Measurements from ENCODE around the gene SMIM15. TPM values are rescaled to one million over a fixed set of nuclear protein-coding genes. Genes with fewer than 3 reads are reported as not detected.

The SMIM15 gene, protein sequence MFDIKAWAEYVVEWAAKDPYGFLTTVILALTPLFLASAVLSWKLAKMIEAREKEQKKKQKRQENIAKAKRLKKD
- total RNA-seq (2012; rRNA removed) = 94.3 and 101 TPM in 2 replicates
- 38.5 and 49.7 TPM in 2 replicates for polyA plus RNA-seq (2012; rRNA removed)
- 13.4 and 28.8 TPM in 2 replicates for polyA plus RNA-seq (2012; cell fraction: cytosol; rRNA removed)
- polyA plus RNA-seq (2012; cell fraction: nucleus; rRNA removed; ENCODE audit: low replicate concordance) = 3.0 and 17.3 TPM in 2 replicates
- Bru-seq, nascent RNA = percentile 89 among the genes with signal in this experiment
- BruChase-seq, experiment 1, labeled RNA remaining after a 6-hour chase = percentile 96 among the genes with signal in this experiment
- BruChase-seq, experiment 2, labeled RNA remaining after a 2-hour chase = percentile 98 among the genes with signal in this experiment
- long read RNA-seq, transcript SMIM15-201 (3 exons, 2,889 nt) = major isoform, 98 of 113 reads
- long read RNA-seq, partial matches to known transcripts = 1 of 113 reads
- long read RNA-seq, other reads (novel, unspliced or antisense) = 12 of 113 reads

DNA sequence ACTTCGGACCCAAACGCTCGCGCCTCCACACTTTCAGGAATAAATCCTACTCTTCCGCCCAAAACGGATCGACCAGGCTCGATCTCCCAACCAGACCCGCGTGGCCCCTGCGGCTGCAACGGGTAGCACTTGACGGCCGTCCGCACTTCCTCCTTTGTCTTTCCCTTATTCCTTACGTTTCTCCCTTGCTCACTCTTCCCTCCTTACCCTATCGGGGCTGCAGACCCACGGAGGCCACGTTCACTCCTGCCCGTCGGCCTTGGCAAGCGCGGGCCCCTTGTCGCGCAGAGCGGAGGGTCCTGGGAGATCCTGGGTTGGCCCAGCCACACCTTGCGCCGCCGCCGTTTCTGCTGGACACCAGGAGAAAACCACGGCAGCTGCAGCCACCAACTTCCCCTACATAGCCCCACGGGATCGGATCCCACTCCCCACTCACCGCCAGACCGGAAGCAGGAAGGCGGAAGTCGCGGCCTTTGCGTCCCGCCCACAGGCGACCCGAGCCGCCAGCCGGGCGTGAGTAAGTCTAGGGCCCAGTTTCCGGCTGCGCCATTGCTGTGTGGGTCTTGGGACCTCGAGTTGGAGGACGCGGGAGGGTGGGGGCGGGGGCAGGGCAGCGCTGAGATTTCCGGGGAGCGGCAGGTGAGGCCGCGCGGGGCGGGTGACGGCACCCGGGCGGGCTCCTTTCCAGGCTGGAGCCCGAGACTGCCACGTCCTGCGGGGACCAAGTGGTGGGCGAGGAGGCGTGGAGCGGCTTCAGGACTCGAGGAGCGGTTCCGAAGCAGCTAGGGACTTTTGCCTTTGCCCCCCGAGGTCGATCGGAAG is at the start of gene SMIM15:
Gene SMIM15, minus strand, starts transcription at position 459 of the 822 bp plus-strand sequence. CDS start 2,297 bp downstream, outside the sequence.
- Histone ChIP-seq H3K9me1 (ENCODE audit: insufficient read depth, low read length) (peaks cover 4% of the 10 kb centered on the region; the same call in 1 of the 2 replicates), H4K91ac (ENCODE audit: insufficient read depth, low read depth, low read length) (peak within 1 kb of the TSS; percentile 96), H2BK15ac (ENCODE audit: low read depth, low read length) (peak within 1 kb of the TSS; percentile 84; the same call in 2 of the 3 replicates), H2AK9ac (replicated peaks; ENCODE audit: low read depth, low read length, poor library complexity) (peak within 1 kb of the TSS; percentile 70), H3K23ac (ENCODE audit: low read depth, low read length) (peak within 1 kb of the TSS; percentile 99), H2AK5ac (ENCODE audit: low read depth, low read length) (peak within 1 kb of the TSS; percentile 90), H2AFZ (replicated peaks; ENCODE audit: low read length, poor library complexity) (peak within 1 kb of the TSS; percentile 95), H3K4ac (ENCODE audit: low read depth, low read length) (peak within 1 kb of the TSS; percentile 91), H3K27ac (ENCODE audit: insufficient read depth, low read length) (peak within 1 kb of the TSS; percentile 95), H3K18ac (ENCODE audit: low read depth, low read length) (peak within 1 kb of the TSS; percentile 82), H2BK5ac (ENCODE audit: low read depth, low read length, poor library complexity, severe bottlenecking) (peak within 1 kb of the TSS; percentile 90), H3K36me3 (ENCODE audit: control insufficient read depth, insufficient read depth, low read length) (peaks cover 7% of the 10 kb centered on the region), H3K4me1 (ENCODE audit: control insufficient read depth, insufficient read depth, low read length) (peaks cover 5% of the 10 kb centered on the region), H3K56ac (ENCODE audit: extremely low read depth, insufficient read depth, low read length) (peak within 1 kb of the TSS; percentile 92), H3K79me1 (ENCODE audit: low read depth in 1 of 2, low read length in 2 of 2) (peaks cover 22 to 42% of the 10 kb centered on the region in 2 experiments), H4K8ac (ENCODE audit: low read depth in 2 of 2, low read length in 2 of 2) (peak within 1 kb of the TSS; percentile 96 to 98), H2BK120ac (ENCODE audit: low read depth, low read length) (peak within 1 kb of the TSS; percentile 52), H2BK20ac (ENCODE audit: low read depth, low read length) (peak within 1 kb of the TSS; percentile 29; the same call in 1 of the 2 replicates), H3K27me3 (ENCODE audit: control insufficient read depth, insufficient read depth, low read length) (no peaks in the 10 kb centered on the region), H3K14ac (replicated peaks; ENCODE audit: low read depth, low read length) (peak within 1 kb of the TSS; percentile 92), H3K9me3 (ENCODE audit: control insufficient read depth, insufficient read depth, low read length) (no peaks in the 10 kb centered on the region), H3K4me2 (ENCODE audit: low read depth, low read length) (peak within 1 kb of the TSS; percentile 97), H4K5ac (ENCODE audit: low read depth, low read length) (peak within 1 kb of the TSS; percentile 95), H4K20me1 (ENCODE audit: insufficient read depth, low read length) (no peaks in the 10 kb centered on the region; the same call in 1 of the 2 replicates), H3K4me3 (ENCODE audit: insufficient read depth, low read depth, low read length) (peak within 1 kb of the TSS; percentile 94), H3K9ac (ENCODE audit: low read depth, low read length) (peak within 1 kb of the TSS; percentile 95)
- CTCF ChIA-PET = interaction anchor here (1.6 kb wide), 1 partner anchor 152 kb away, joined by 3 read pairs; no protein-coding TSS in a partner anchor
- peak; percentile 95 for ATAC-seq (ENCODE audit: low read depth)
- WGBS, 2 experiments (ENCODE audit: extremely low coverage in 2 of 2, insufficient read length in 1 of 2) = 0% methylated on average over 34 of the region's 73 CpGs; no CpG with 5 or more reads in 1 of the 2 experiments
- in situ Hi-C loops (cut with MboI; ENCODE audit: low sequenced_read_pairs) = loop anchor here (5.0 to 25.0 kb wide), 2 partner anchors 165 to 475 kb away; no protein-coding TSS in a partner anchor
- dilution Hi-C loops (cut with HindIII; ENCODE audit: low sequenced_read_pairs, unreplicated experiment) = no loop called here
- peak; percentile 87 for DNase-seq
- BruUV-seq (replicated peaks) = no TSS peak
- POLR2A ChIA-PET (ENCODE audit: unreplicated experiment) = interaction anchor here (1.2 kb wide), 1 partner anchor 113 kb away, joined by 3 read pairs; no protein-coding TSS in a partner anchor
- intact Hi-C loops (cut with micrococcal nuclease) = loop anchor here (1.0 to 10.0 kb wide), 7 partner anchors 105 to 653 kb away; no protein-coding TSS in a partner anchor
- TF ChIP-seq MXI1 (IDR thresholded peaks at IDR 0.05; ENCODE audit: borderline replicate concordance, low read depth, low read length) (peak; percentile 18; the same call in 1 of the 2 replicates), RAD21 (IDR thresholded peaks at IDR 0.05; ENCODE audit: low read length) (0 out of 2 replicates have a peak, but pooled peaks have one; percentile 3), SMC3 (IDR thresholded peaks at IDR 0.05; ENCODE audit: low read depth, low read length) (0 out of 2 replicates have a peak, but pooled peaks have one; percentile 3), NFE2L2 (IDR thresholded peaks at IDR 0.05; ENCODE audit: low read depth, low read length) (no peak), POLR2A (IDR thresholded peaks at IDR 0.05; ENCODE audit: low read depth, low read length) (peak; percentile 70), BHLHE40 (IDR thresholded peaks at IDR 0.05; ENCODE audit: low read depth, low read length) (0 out of 2 replicates have a peak, but pooled peaks have one; percentile 8)
- TF ChIP-seq, protein P1, sequence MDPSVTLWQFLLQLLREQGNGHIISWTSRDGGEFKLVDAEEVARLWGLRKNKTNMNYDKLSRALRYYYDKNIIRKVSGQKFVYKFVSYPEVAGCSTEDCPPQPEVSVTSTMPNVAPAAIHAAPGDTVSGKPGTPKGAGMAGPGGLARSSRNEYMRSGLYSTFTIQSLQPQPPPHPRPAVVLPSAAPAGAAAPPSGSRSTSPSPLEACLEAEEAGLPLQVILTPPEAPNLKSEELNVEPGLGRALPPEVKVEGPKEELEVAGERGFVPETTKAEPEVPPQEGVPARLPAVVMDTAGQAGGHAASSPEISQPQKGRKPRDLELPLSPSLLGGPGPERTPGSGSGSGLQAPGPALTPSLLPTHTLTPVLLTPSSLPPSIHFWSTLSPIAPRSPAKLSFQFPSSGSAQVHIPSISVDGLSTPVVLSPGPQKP (IDR thresholded peaks at IDR 0.05; ENCODE audit: borderline replicate concordance, low read depth, low read length) = no peak
